HCT116 (cell line): ENCODE measurements around the gene PIK3R6. TPM values are rescaled to one million over a fixed set of nuclear protein-coding genes. Genes with fewer than 3 reads are reported as not detected.

Experiments used
- ATAC-seq: fragments of 200-7000 bp; cut with Tn5 transposase; 2 replicates; pipeline ENCODE4 v1.9.1; 2020; ENCODE audit warnings: mild to moderate bottlenecking, moderate library complexity
- BruUV-seq: library from RNA; stranded (reverse); fragments of 400-500 nt; replicated peaks from 2 replicates; lab custom pipeline; 2021; lab: Mats Ljungman, UMichigan
- CTCF ChIA-PET: fragments of 300-600 bp; sonication (Branson Sonifier 250); formaldehyde crosslinking; loops from one replicate; lab custom pipeline; 2021; ENCODE audit warnings: antibody characterized with exemption; lab: Charles Lee
- POLR2A ChIA-PET: fragments of 300-600, 350-600 bp; sonication (Branson Sonifier 250); formaldehyde crosslinking; loops from one replicate; lab custom pipeline; 2021; ENCODE audit warnings: antibody characterized with exemption; lab: Charles Lee
- RAD21 ChIA-PET, 2 experiments: fragments of 300-600 bp; sonication (Branson Sonifier 250); formaldehyde crosslinking; loops; one replicate each; lab custom pipeline; 2023; ENCODE audit warnings: low total read pairs in 2 of 2; ENCODE audit not compliant: uncharacterized antibody in 2 of 2, unreplicated experiment in 2 of 2, low non-redundant PET in 1 of 2; lab: Charles Lee
- DNase-seq: peaks from one replicate; pipeline ENCODE4 v3.0.0-alpha.2; 2010; ENCODE audit warnings: low read depth, low spot score
- H2AFZ ChIP-seq: fragments of 200-600 bp; shearing (Covaris generic), sonication (generic); 2 replicates; pipeline ENCODE4 v1.6.1; 2017; ENCODE audit warnings: low read depth, mixed run types, mixed read lengths, antibody characterized with exemption, low read length; ENCODE audit not compliant: poor library complexity, severe bottlenecking
- H3K27ac ChIP-seq: 2 replicates; pipeline ENCODE4 v1.5.1; 2012; ENCODE audit warnings: low read depth, low read length
- H3K27me3 ChIP-seq: fragments of 200-600 bp; sonication (generic); 2 replicates; pipeline ENCODE4 v1.6.1; 2016; ENCODE audit warnings: mixed run types, low read length, mixed read lengths; ENCODE audit not compliant: insufficient read depth
- H3K36me3 ChIP-seq, 2 experiments: fragments of 200-500 bp in 1 of 2; fragments of 200-600 bp in 1 of 2; sonication (Bioruptor generic) in 1 of 2; sonication (generic) in 1 of 2; 2 replicates each; pipeline versions ENCODE4 v1.5.1 to v1.6.1; 2014 to 2016; ENCODE audit warnings: low read length in 2 of 2, inconsistent platforms in 1 of 2, mixed read lengths in 1 of 2, mixed run types in 1 of 2; ENCODE audit not compliant: insufficient read depth in 2 of 2, control insufficient read depth in 1 of 2
- H3K4me1 ChIP-seq, 2 experiments: fragments of 200-600 bp in 1 of 2; sonication (generic) in 1 of 2; 2 replicates each; pipeline versions ENCODE4 v1.5.1 to v1.6.1; 2012 to 2017; ENCODE audit warnings: low read length in 2 of 2, inconsistent platforms in 1 of 2, mild to moderate bottlenecking in 1 of 2, mixed read lengths in 1 of 2, mixed run types in 1 of 2, moderate library complexity in 1 of 2; ENCODE audit not compliant: insufficient read depth in 2 of 2, control insufficient read depth in 1 of 2
- H3K4me2 ChIP-seq: fragments of 200-600 bp; sonication (generic); 2 replicates; pipeline ENCODE4 v1.6.1; 2017; ENCODE audit warnings: mixed run types, low read length, mixed read lengths
- H3K4me3 ChIP-seq, 2 experiments: fragments of 200-600 bp in 1 of 2; sonication (generic) in 1 of 2; replicated peaks in 1 of 2; 2 replicates each; pipeline ENCODE4 v1.5.1; 2011 to 2016; ENCODE audit warnings: low read length in 2 of 2, control low read depth in 1 of 2, low read depth in 1 of 2, mild to moderate bottlenecking in 1 of 2, mixed read lengths in 1 of 2, mixed run types in 1 of 2
- H3K79me2 ChIP-seq: fragments of 200-600 bp; sonication (generic); 2 replicates; pipeline ENCODE4 v1.6.1; 2017; ENCODE audit warnings: mild to moderate bottlenecking, mixed run types, low read length, moderate library complexity, mixed read lengths; ENCODE audit not compliant: insufficient read depth
- H3K9ac ChIP-seq: fragments of 200-600 bp; sonication (generic); 2 replicates; pipeline ENCODE4 v1.6.1; 2016; ENCODE audit warnings: low read length, mixed read lengths
- H3K9me2 ChIP-seq: fragments of 200-600 bp; sonication (generic), shearing (Covaris generic); 2 replicates; pipeline ENCODE4 v1.6.1; 2017; ENCODE audit warnings: mixed run types, mild to moderate bottlenecking, moderate library complexity; ENCODE audit not compliant: insufficient read depth
- H3K9me3 ChIP-seq, 2 experiments: fragments of 200-500 bp in 1 of 2; fragments of 200-600 bp in 1 of 2; sonication (Bioruptor generic) in 1 of 2; sonication (generic) in 1 of 2; 2 replicates each; pipeline ENCODE4 v1.6.1; 2014 to 2017; ENCODE audit warnings: low read length in 2 of 2, mixed read lengths in 2 of 2, inconsistent platforms in 1 of 2, low read depth in 1 of 2, mild to moderate bottlenecking in 1 of 2, mixed run types in 1 of 2, moderate library complexity in 1 of 2; ENCODE audit not compliant: control insufficient read depth in 1 of 2, insufficient read depth in 1 of 2
- H4K20me1 ChIP-seq: fragments of 200-600 bp; sonication (generic), shearing (Covaris generic); 2 replicates; pipeline ENCODE4 v1.6.1; 2017; ENCODE audit warnings: mixed run types, mild to moderate bottlenecking, moderate library complexity; ENCODE audit not compliant: insufficient read depth
- ATF3 ChIP-seq: IDR thresholded peaks from 2 replicates; pipeline ENCODE4 v1.6.1; 2012
- CBX3 ChIP-seq: IDR thresholded peaks from 2 replicates; pipeline ENCODE4 v1.6.1; 2012; ENCODE audit warnings: low read depth
- CTCF ChIP-seq, 3 experiments: fragments of 200-600 bp in 1 of 3; sonication (generic) in 1 of 3; IDR thresholded peaks in 2 of 3; conservative IDR thresholded peaks in 1 of 3; 2 replicates each; pipeline ENCODE4 v1.5.1; 2012 to 2017; ENCODE audit warnings: low read depth in 2 of 3, low read length in 2 of 3, antibody characterized with exemption in 1 of 3, borderline replicate concordance in 1 of 3, control low read depth in 1 of 3, mild to moderate bottlenecking in 1 of 3, mixed read lengths in 1 of 3, mixed run types in 1 of 3, moderate library complexity in 1 of 3; ENCODE audit not compliant: insufficient read depth in 1 of 3
- EGR1 ChIP-seq: IDR thresholded peaks from 2 replicates; pipeline ENCODE4 v1.6.1; 2012; ENCODE audit warnings: low read depth
- ELF1 ChIP-seq: IDR thresholded peaks from 2 replicates; pipeline ENCODE4 v1.6.1; 2012; ENCODE audit warnings: low read depth, borderline replicate concordance
- EZH2 ChIP-seq: fragments of 200-600 bp; sonication (generic); IDR thresholded peaks from 2 replicates; pipeline ENCODE4 v1.6.1; 2017; ENCODE audit warnings: antibody characterized with exemption, mixed run types
- EZH2phosphoT487 ChIP-seq: fragments of 200-600 bp; IDR thresholded peaks from 2 replicates; pipeline ENCODE4 v1.6.1; 2018; ENCODE audit warnings: antibody characterized with exemption, borderline replicate concordance
- JUND ChIP-seq: IDR thresholded peaks from 2 replicates; pipeline ENCODE4 v1.6.1; 2012
- MAX ChIP-seq: IDR thresholded peaks from 2 replicates; pipeline ENCODE4 v1.6.1; 2012
- POLR2A ChIP-seq: IDR thresholded peaks from 2 replicates; pipeline ENCODE4 v1.7.0; 2011; ENCODE audit warnings: borderline replicate concordance; ENCODE audit not compliant: insufficient read depth, insufficient read length; ENCODE audit errors: extremely low read depth
- POLR2AphosphoS5 ChIP-seq: IDR thresholded peaks from 2 replicates; pipeline ENCODE4 v1.6.1; 2011; ENCODE audit warnings: mild to moderate bottlenecking, low read depth, low read length, moderate library complexity
- RAD21 ChIP-seq: IDR thresholded peaks from 2 replicates; pipeline ENCODE4 v1.6.1; 2012; ENCODE audit warnings: low read depth, mild to moderate bottlenecking
- REST ChIP-seq: IDR thresholded peaks from 2 replicates; pipeline ENCODE4 v1.6.1; 2012; ENCODE audit warnings: low read depth
- SIN3A ChIP-seq: IDR thresholded peaks from 2 replicates; pipeline ENCODE4 v1.6.1; 2012; ENCODE audit warnings: low read depth
- SRF ChIP-seq: IDR thresholded peaks from 2 replicates; pipeline ENCODE4 v1.6.1; 2012; ENCODE audit warnings: low read depth
- TCF7L2 ChIP-seq: IDR thresholded peaks from 2 replicates; pipeline ENCODE4 v1.7.0; 2011; ENCODE audit warnings: borderline replicate concordance, inconsistent platforms; ENCODE audit not compliant: insufficient read depth, insufficient read length; ENCODE audit errors: extremely low read depth
- YY1 ChIP-seq: IDR thresholded peaks from 2 replicates; pipeline ENCODE4 v1.6.1; 2011; ENCODE audit warnings: low read length, low read depth, moderate library complexity, mild to moderate bottlenecking; ENCODE audit not compliant: insufficient replicate concordance; ENCODE audit errors: extremely low read depth
- ZBTB33 ChIP-seq: IDR thresholded peaks from 2 replicates; pipeline ENCODE4 v1.6.1; 2011; ENCODE audit warnings: mild to moderate bottlenecking, low read length, moderate library complexity; ENCODE audit not compliant: insufficient replicate concordance; ENCODE audit errors: extremely low read depth
- ZFX ChIP-seq: fragments of 450-650 bp; IDR thresholded peaks from 2 replicates; pipeline ENCODE4 v1.6.1; 2017
- ZNF274 ChIP-seq: fragments of 200-500 bp; sonication (Bioruptor generic); IDR thresholded peaks from 2 replicates; pipeline ENCODE4 v1.6.1; 2014; ENCODE audit warnings: mild to moderate bottlenecking, low read depth, low read length, inconsistent platforms
- intact Hi-C: fragments of 100-400 bp; cut with micrococcal nuclease; formaldehyde crosslinking; loops from 2 replicates; pipeline ENCODE4 v1.10.0; 2022
- total RNA-seq: library from RNA; stranded (reverse); gene quantifications from one replicate; pipeline ENCODE4 v1.2.1, GENCODE V29; 2021; ENCODE audit not compliant: unreplicated experiment

The PIK3R6 gene
- total RNA-seq, 1 experiment from 2014 or later, result 0.07 TPM

GRCh38 chr17:8880466-8880865 is 13.0 kb upstream of the PIK3R6 start:
- Histone ChIP-seq H3K9me2 (no peaks in the 10 kb centered on the region), H3K9ac (no peak overlapping the region), H3K36me3 (no peaks in the 10 kb centered on the region), H3K9me3 (no peaks in the 10 kb centered on the region), H3K4me2 (no peak overlapping the region), H2AFZ (no peak overlapping the region), H4K20me1 (no peaks in the 10 kb centered on the region), H3K79me2 (no peaks in the 10 kb centered on the region), H3K27ac (no peak overlapping the region), H3K27me3 (0 out of 2 replicates have a peak, but pooled peaks cover 8% of the 10 kb centered on the region), H3K4me1 (peaks cover 0 to 7% of the 10 kb centered on the region in 2 experiments; a peak in 2 of 4 replicates), H3K4me3 (no peak overlapping the region)
- ATAC-seq (no peak), DNase-seq (no peak)
- CTCF ChIA-PET, result no interaction called here
- RAD21 ChIA-PET, result no interaction called here
- intact Hi-C loops, result no loop called here
- no TSS peak for BruUV-seq
- no peak for TF ChIP-seq MAX
- TF ChIP-seq REST, result no peak
- TF ChIP-seq ZBTB33, result no peak
- no peak for TF ChIP-seq SRF
- TF ChIP-seq ELF1, result no peak
- TF ChIP-seq POLR2AphosphoS5, result no peak
- no peak for TF ChIP-seq RAD21
- TF ChIP-seq JUND, result no peak
- TF ChIP-seq YY1, result no peak
- no peak for TF ChIP-seq CTCF (IDR thresholded peaks at IDR 0.05 in 2 of 3, conservative IDR thresholded peaks at IDR 0.05 in 1 of 3; ENCODE audit: borderline replicate concordance in 1 of 3, insufficient read depth in 1 of 3, low read depth in 2 of 3, low read length in 2 of 3)
- no peak for TF ChIP-seq ZFX
- TF ChIP-seq ZNF274, result no peak
- no peak for TF ChIP-seq CBX3
- TF ChIP-seq EZH2, result no peak
- TF ChIP-seq POLR2A, result no peak
- TF ChIP-seq TCF7L2, result no peak
- TF ChIP-seq SIN3A, result no peak
- no peak for TF ChIP-seq ATF3
- TF ChIP-seq EZH2phosphoT487, result no peak
- TF ChIP-seq EGR1, result no peak
- POLR2A ChIA-PET, result no interaction called here
